Pancreas (tissue), 10 donors: ENCODE data around the gene ZDHHC14. TPM values are rescaled to one million over a fixed set of nuclear protein-coding genes. Genes with fewer than 3 reads are reported as not detected.

ENCODE experiments used
- ATAC-seq, 4 donors: fragments of 200-7000 bp; cut with Tn5 transposase; one replicate each; pipeline versions ENCODE4 v1.8.0 to v1.9.1; 2020; ENCODE audit warnings: mild to moderate bottlenecking in 4 of 4, moderate library complexity in 4 of 4
- DNase-seq, 6 donors: peaks; one replicate each; pipeline ENCODE4 v3.0.0-alpha.2; 2020
- FAIRE-seq: peaks from 2 replicates; lab custom pipeline; 2012; peaks lifted over from hg19 to GRCh38; lab: Jason Lieb, UNC
- H3K27ac ChIP-seq, 4 donors: fragments of 200-600 bp; sonication (generic); 1 replicate in 3 of 4; 2 replicates in 1 of 4; pipeline versions ENCODE4 v1.5.0 to v1.8.0; 2020
- H3K27me3 ChIP-seq, 4 donors: fragments of 200-600 bp; one replicate each; pipeline ENCODE4 v1.8.0; 2021
- H3K36me3 ChIP-seq, 3 donors: fragments of 200-600 bp; sonication (generic) in 1 of 3; one replicate each; pipeline versions ENCODE4 v1.5.0 to v1.8.0; 2020 to 2021
- H3K4me1 ChIP-seq, 3 donors: fragments of 200-600 bp; one replicate each; pipeline ENCODE4 v1.8.0; 2021
- H3K4me3 ChIP-seq, 4 donors: fragments of 200-600 bp; sonication (generic) in 2 of 4; one replicate each; pipeline versions ENCODE4 v1.5.0 to v1.8.0; 2020 to 2021
- H3K9me3 ChIP-seq, 4 donors: fragments of 200-600 bp; one replicate each; pipeline ENCODE4 v1.8.0; 2021
- CTCF ChIP-seq, 4 donors: fragments of 200-600 bp; sonication (generic) in 3 of 4; IDR thresholded peaks; one replicate each; pipeline versions ENCODE4 v1.5.0 to v1.8.0; 2021; ENCODE audit warnings: antibody characterized with exemption in 4 of 4
- WGBS, 2 donors: extraction: QIAGEN DNeasy Blood & Tissue Kit; methylation state at CpG; one replicate each; pipeline ENCODE4 v1.1.7; 2013; 5-methylcytosine and 5-hydroxymethylcytosine counted together
- intact Hi-C, 3 donors: fragments of 100-400 bp; cut with DNase I; formaldehyde crosslinking; loops; one replicate each; pipeline versions ENCODE4 v1.11.1 to v1.14.2; 2022
- polyA plus RNA-seq, 2 donors: library from polyadenylated mRNA; stranded (reverse); fragments of 200-250 nt; gene quantifications; one replicate each; pipeline ENCODE4 v1.2.3, GENCODE V29; 2013
- total RNA-seq, 6 donors: library from RNA; stranded (reverse); fragmentation: NEBNext Ultra II Directional in 4 of 6; extraction: Animal tissue kit (Norgen Biotek cat#: 25700) in 4 of 6; gene quantifications; one replicate each; pipeline versions ENCODE4 v1.2.1 to v1.2.4, GENCODE V29; 2021 to 2023
- donor health status: healthy with polysubstance abuse.
- donor health status: DM: no; HTN: no; CAD: no; lungs with moderate emphysema.
- donor health status: DM: no; HTN: no; CAD: no.
- donor health status: control.
- donor health status: control.
- donor health status: Bipolar disorder and iron deficiency.
- donor health status: DM: yes; HTN: yes; CAD: no.
- donor health status: DM: no; HTN: no; CAD: no.
- donor health status: DM: no; HTN: no; CAD: no.
- donor health status: DM: yes; HTN: yes; CAD: no.

ZDHHC14 gene
- total and polyA plus RNA-seq, 8 donors, result 3.1 to 9.9 (median 4.5) TPM

- ATAC-seq (no peak), DNase-seq (no peak), FAIRE-seq (no peak)
- TF ChIP-seq CTCF (IDR thresholded peaks at IDR 0.05), result no peak
- Histone ChIP-seq H3K27me3 (no peaks in the 10 kb centered on the region), H3K4me3 (no peak overlapping the region), H3K27ac (no peak overlapping the region), H3K4me1 (no peaks in the 10 kb centered on the region), H3K9me3 (no peaks in the 10 kb centered on the region), H3K36me3 (no peaks in the 10 kb centered on the region)
- intact Hi-C loops, result no loop called here
- 90 to 94% methylated on average over 15 of the region's 15 CpGs for WGBS, 2 donors
Observed at GRCh38 chr6:157673596-157673995, 292.6 kb downstream of the ZDHHC14 start.

- FAIRE-seq (no peak), ATAC-seq (no peak), DNase-seq (no peak)
- Histone ChIP-seq H3K9me3 (no peaks in the 10 kb centered on the region), H3K27ac (no peak overlapping the region), H3K4me3 (no peak overlapping the region), H3K4me1 (no peaks in the 10 kb centered on the region), H3K36me3 (no peaks in the 10 kb centered on the region), H3K27me3 (no peaks in the 10 kb centered on the region)
- TF ChIP-seq CTCF (IDR thresholded peaks at IDR 0.05), result no peak
- 89 to 94% methylated on average over 8 of the region's 8 CpGs for WGBS, 2 donors
- intact Hi-C loops, result no loop called here
Observed at GRCh38 chr6:157674061-157674460, 293.1 kb downstream of the ZDHHC14 start.

- Histone ChIP-seq H3K9me3 (no peaks in the 10 kb centered on the region), H3K36me3 (no peaks in the 10 kb centered on the region), H3K27ac (no peak overlapping the region), H3K4me3 (no peak overlapping the region), H3K27me3 (no peaks in the 10 kb centered on the region), H3K4me1 (no peaks in the 10 kb centered on the region)
- FAIRE-seq, result no peak
- intact Hi-C loops, result no loop called here
- DNase-seq, result no peak
- whole genome bisulfite sequencing, 2 donors, result 68 to 69% methylated on average over 7 of the region's 7 CpGs
- TF ChIP-seq CTCF (IDR thresholded peaks at IDR 0.05), result no peak
- peak in 2 of 4 donors; percentile 35 to 58 for ATAC-seq
Observed at GRCh38 chr6:157675831-157676230, 294.8 kb downstream of the ZDHHC14 start.

- no peak for FAIRE-seq
- no peaks in the 10 kb centered on the region for H3K4me1 ChIP-seq
- intact Hi-C loops, result no loop called here
- no peaks in the 10 kb centered on the region for H3K36me3 ChIP-seq
- no peak overlapping the region for H3K27ac ChIP-seq
- TF ChIP-seq CTCF (IDR thresholded peaks at IDR 0.05), result no peak
- ATAC-seq, result no peak
- no peak overlapping the region for H3K4me3 ChIP-seq
- H3K9me3 ChIP-seq, result no peaks in the 10 kb centered on the region
- no peak for DNase-seq
- 76 to 87% methylated on average over 7 of the region's 7 CpGs for WGBS, 2 donors
- H3K27me3 ChIP-seq, result no peaks in the 10 kb centered on the region
Observed at GRCh38 chr6:157676241-157676640, 295.3 kb downstream of the ZDHHC14 start.

- DNase-seq (no peak), FAIRE-seq (no peak), ATAC-seq (no peak)
- WGBS, 2 donors, result 81 to 90% methylated on average over 4 of the region's 4 CpGs
- Histone ChIP-seq H3K4me1 (no peaks in the 10 kb centered on the region), H3K27me3 (no peaks in the 10 kb centered on the region), H3K36me3 (no peaks in the 10 kb centered on the region), H3K9me3 (no peaks in the 10 kb centered on the region), H3K27ac (no peak overlapping the region), H3K4me3 (no peak overlapping the region)
- no peak for TF ChIP-seq CTCF (IDR thresholded peaks at IDR 0.05)
- intact Hi-C loops, result no loop called here
Observed at GRCh38 chr6:157677235-157677634, 296.2 kb downstream of the ZDHHC14 start.
